ENCODE measurements around the gene KLHL11.

- TF ChIP-seq CTCF (conservative IDR thresholded peaks at IDR 0.05 in 1 of 2, IDR thresholded peaks at IDR 0.05 in 1 of 2; ENCODE audit: extremely low read depth in 1 of 2, insufficient read depth in 1 of 2, low read depth in 1 of 2, low read length in 2 of 2) (no peak), EZH2 (IDR thresholded peaks at IDR 0.05; ENCODE audit: borderline replicate concordance, low read length) (no peak)
Observed at GRCh38 chr17:41901646-41902045, 36.4 kb upstream of the KLHL11 start.

Measured in mammary epithelial cell (primary cell).